T-cell (primary cell): Measurements from ENCODE around the gene MED12L. TPM values are rescaled to one million over a fixed set of nuclear protein-coding genes. Genes with fewer than 3 reads are reported as not detected.

Experiments
- ATAC-seq, 4 experiments: fragments of 200-7000 bp in 3 of 4; fragments of 150-1000 bp in 1 of 4; cut with Tn5 transposase; replicated peaks in 1 of 4; 1 replicate in 3 of 4; 2 replicates in 1 of 4; pipeline ENCODE4 v1.10.0; 2021; ENCODE audit warnings: moderate library complexity in 3 of 4, mild to moderate bottlenecking in 2 of 4, moderate number of reproducible peaks in 1 of 4
- CTCF ChIA-PET, 2 donors: fragments of 300-600 bp; sonication (Branson Sonifier 250); formaldehyde crosslinking; loops; one replicate each; lab custom pipeline; 2022; ENCODE audit warnings: antibody characterized with exemption in 2 of 2; lab: Charles Lee
- POLR2A ChIA-PET, 2 donors: fragments of 300-600 bp; sonication (Branson Sonifier 250); formaldehyde crosslinking; loops; one replicate each; lab custom pipeline; 2022; ENCODE audit warnings: antibody characterized with exemption in 2 of 2; lab: Charles Lee
- DNase-seq, 35 experiments: peaks; one replicate each; pipeline versions ENCODE4 v3.0.0 to v3.0.0-alpha.2; 2013 to 2023
- H3K27ac ChIP-seq: one replicate; pipeline ENCODE4 v1.5.1; 2013; ENCODE audit warnings: low read length
- H3K27me3 ChIP-seq, 2 experiments: replicated peaks in 1 of 2; 1 replicate in 1 of 2; 2 replicates in 1 of 2; pipeline versions ENCODE4 v1.6.1 to v1.7.0; 2013; ENCODE audit warnings: low read length in 1 of 2, mixed read lengths in 1 of 2; ENCODE audit not compliant: control insufficient read depth in 2 of 2, insufficient read depth in 2 of 2; ENCODE audit errors: extremely low read depth in 1 of 2
- H3K36me3 ChIP-seq, 2 donors: 1 replicate in 1 of 2; 2 replicates in 1 of 2; pipeline versions ENCODE4 v1.6.1 to v1.7.0; 2013; ENCODE audit warnings: low read length in 1 of 2; ENCODE audit not compliant: control insufficient read depth in 2 of 2, insufficient read depth in 1 of 2; ENCODE audit errors: extremely low read depth in 1 of 2
- H3K4me1 ChIP-seq, 2 experiments: 1 replicate in 1 of 2; 2 replicates in 1 of 2; pipeline versions ENCODE4 v1.6.1 to v1.7.0; 2013; ENCODE audit warnings: low read length in 2 of 2, mixed read lengths in 1 of 2; ENCODE audit not compliant: insufficient read depth in 2 of 2, control insufficient read depth in 1 of 2; ENCODE audit errors: extremely low read depth in 1 of 2
- H3K4me3 ChIP-seq, 2 donors: 1 replicate in 1 of 2; 2 replicates in 1 of 2; pipeline versions ENCODE4 v1.5.1 to v1.7.0; 2013; ENCODE audit warnings: mild to moderate bottlenecking in 2 of 2, low read length in 1 of 2, moderate library complexity in 1 of 2; ENCODE audit not compliant: control insufficient read depth in 1 of 2; ENCODE audit errors: extremely low read depth in 1 of 2
- H3K9me3 ChIP-seq: 2 replicates; pipeline ENCODE4 v1.7.0; 2013
- H3K27ac Mint-ChIP-seq, 2 donors: one replicate each; pipeline ENCODE4 v1.8.0; 2020 to 2021; ENCODE audit warnings: mild to moderate bottlenecking in 2 of 2, mixed read lengths in 2 of 2
- H3K27me3 Mint-ChIP-seq, 2 donors: one replicate each; pipeline ENCODE4 v1.8.0; 2021 to 2022; ENCODE audit warnings: mixed read lengths in 2 of 2
- H3K36me3 Mint-ChIP-seq: one replicate; pipeline ENCODE4 v1.8.0; 2021; ENCODE audit warnings: mixed read lengths
- H3K4me1 Mint-ChIP-seq, 3 donors: one replicate each; pipeline ENCODE4 v1.8.0; 2020 to 2022; ENCODE audit warnings: mixed read lengths in 3 of 3, mild to moderate bottlenecking in 1 of 3
- H3K4me3 Mint-ChIP-seq, 3 donors: one replicate each; pipeline ENCODE4 v1.8.0; 2020 to 2022; ENCODE audit warnings: mild to moderate bottlenecking in 3 of 3, mixed read lengths in 3 of 3, moderate library complexity in 3 of 3
- H3K9me3 Mint-ChIP-seq, 3 donors: one replicate each; pipeline ENCODE4 v1.8.0; 2020 to 2022; ENCODE audit warnings: mixed read lengths in 3 of 3
- WGBS: methylation state at CpG from one replicate; pipeline ENCODE4 v1.1.5; 2013; ENCODE audit warnings: missing lambda C conversion rate; ENCODE audit not compliant: insufficient coverage; 5-methylcytosine and 5-hydroxymethylcytosine counted together
- total RNA-seq, 35 experiments: library from RNA in 6 of 35; stranded (reverse) in 6 of 35; fragments of 120-200 nt in 1 of 35; gene quantifications; one replicate each; pipeline versions ENCODE4 v1.2.1 to v1.2.4 and lab custom pipeline; 2013 to 2026

Gene MED12L
- total RNA-seq, 5 donors from 2014 or later (not counting 1 experiment from before 2014, with no cell fraction given): 0.55 to 2.1 (median 0.66) TPM

- H3K4me3 ChIP-seq: no peak overlapping the region
- H3K4me1 Mint-ChIP-seq: no peaks in the 10 kb centered on the region
- H3K4me3 Mint-ChIP-seq: no peak overlapping the region
- no peak for DNase-seq
- peaks cover 0 to 9% (median 6%) of the 10 kb centered on the region in 3 donors for H3K9me3 Mint-ChIP-seq
- CTCF ChIA-PET: interaction anchor here (0.6 to 0.9 kb wide), 3 partner anchors 172 to 1422 kb away, joined by 3 to 8 read pairs (median 6); no protein-coding TSS in a partner anchor
- no peaks in the 10 kb centered on the region for H3K36me3 ChIP-seq
- no CpG with 5 or more reads among the region's 2 CpGs for WGBS
- POLR2A ChIA-PET: no interaction called here
- H3K27me3 Mint-ChIP-seq: peaks cover 26% of the 10 kb centered on the region in 2 donors
- no peak overlapping the region for H3K27ac Mint-ChIP-seq
- peaks cover 0 to 4% of the 10 kb centered on the region in 2 experiments for H3K27me3 ChIP-seq
- no peaks in the 10 kb centered on the region for H3K4me1 ChIP-seq
- H3K36me3 Mint-ChIP-seq: no peaks in the 10 kb centered on the region
- no peaks in the 10 kb centered on the region for H3K9me3 ChIP-seq
- ATAC-seq: no peak
- no peak overlapping the region for H3K27ac ChIP-seq
These were observed 11.3 kb downstream of the MED12L start for GRCh38 chr3:151096716-151097115.

DNA sequence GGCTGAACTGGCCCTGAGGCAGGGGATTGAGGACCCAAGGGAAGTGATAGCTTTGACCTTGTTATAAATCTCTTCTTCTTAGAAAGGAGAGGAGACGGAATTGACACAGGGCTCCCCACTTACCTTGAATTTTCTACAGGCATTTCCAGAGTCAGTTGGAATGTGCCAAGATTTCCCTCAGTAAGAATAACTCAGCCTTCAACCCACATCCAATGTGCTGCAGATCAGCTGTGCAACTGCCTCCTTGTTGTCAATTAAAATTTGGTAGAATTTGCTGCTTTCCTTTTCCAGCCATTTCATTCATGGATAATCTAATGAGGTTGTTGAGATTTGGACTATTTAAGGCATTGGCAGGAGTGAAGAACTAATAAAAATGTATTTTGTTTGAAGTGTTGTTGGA lies 14.6 kb downstream of the MED12L start:
- Histone ChIP-seq H3K36me3 (no peaks in the 10 kb centered on the region), H3K4me1 (no peaks in the 10 kb centered on the region), H3K9me3 (no peaks in the 10 kb centered on the region), H3K4me3 (no peak overlapping the region), H3K27ac (no peak overlapping the region), H3K27me3 (peaks cover 0 to 9% of the 10 kb centered on the region in 2 experiments)
- H3K9me3 Mint-ChIP-seq: peaks cover 0 to 9% (median 6%) of the 10 kb centered on the region in 3 donors
- peaks cover 27 to 29% of the 10 kb centered on the region in 2 donors for H3K27me3 Mint-ChIP-seq
- no peaks in the 10 kb centered on the region for H3K36me3 Mint-ChIP-seq
- ATAC-seq: no peak
- H3K4me3 Mint-ChIP-seq: no peak overlapping the region
- ChIA-PET CTCF (no interaction called here), POLR2A (no interaction called here)
- no peak for DNase-seq
- H3K27ac Mint-ChIP-seq: no peak overlapping the region
- no peaks in the 10 kb centered on the region for H3K4me1 Mint-ChIP-seq
- no CpG with 5 or more reads among the region's 1 CpG for WGBS

DNA sequence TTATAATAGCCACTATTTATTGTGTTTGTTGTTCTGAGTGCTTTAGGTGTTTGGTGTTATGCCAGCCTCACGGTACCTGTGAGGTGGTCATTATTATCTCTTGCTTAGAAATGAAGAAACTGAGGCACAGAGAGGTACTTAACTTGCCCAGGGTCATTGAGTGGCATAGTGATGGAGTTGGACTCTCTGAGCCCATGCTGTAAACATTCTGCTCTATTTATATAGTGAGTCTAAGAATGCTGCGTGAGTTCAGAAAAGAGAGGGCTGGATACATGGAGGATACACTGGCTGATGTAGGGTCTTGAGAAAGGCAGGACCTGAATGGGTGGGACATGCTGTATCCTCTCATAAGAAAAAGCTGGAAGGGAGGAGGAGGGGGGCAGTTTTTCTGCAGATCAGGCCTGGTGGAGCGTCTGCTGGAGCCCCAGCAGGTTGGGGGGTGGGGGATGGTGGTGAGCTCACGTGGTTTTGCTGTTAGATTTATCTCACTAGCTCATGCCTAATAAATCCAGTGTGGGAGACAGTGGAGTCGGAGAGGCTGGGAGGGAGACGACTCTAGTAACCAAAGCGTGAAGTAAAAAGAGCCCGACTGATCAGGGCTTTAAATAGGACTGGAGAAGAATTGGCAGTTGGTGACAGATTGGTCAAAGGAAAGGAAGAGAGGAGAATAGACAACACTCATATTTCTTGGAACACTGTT lies 16.0 kb downstream of the MED12L start:
- Histone ChIP-seq H3K4me1 (no peaks in the 10 kb centered on the region), H3K4me3 (no peak overlapping the region), H3K27me3 (peaks cover 0 to 9% of the 10 kb centered on the region in 2 experiments), H3K36me3 (no peaks in the 10 kb centered on the region), H3K9me3 (no peaks in the 10 kb centered on the region), H3K27ac (no peak overlapping the region)
- H3K9me3 Mint-ChIP-seq: peaks cover 0 to 9% (median 6%) of the 10 kb centered on the region in 3 donors
- no peak for ATAC-seq
- 61% methylated on average over 3 of the region's 8 CpGs for WGBS
- ChIA-PET CTCF (no interaction called here), POLR2A (interaction anchor here in 1 of 2 donors (0.6 kb wide), 1 partner anchor 699 kb away, joined by 3 read pairs; no protein-coding TSS in a partner anchor)
- no peak overlapping the region for H3K27ac Mint-ChIP-seq
- H3K27me3 Mint-ChIP-seq: peaks cover 25 to 27% of the 10 kb centered on the region in 2 donors
- no peak for DNase-seq
- no peaks in the 10 kb centered on the region for H3K4me1 Mint-ChIP-seq
- no peaks in the 10 kb centered on the region for H3K36me3 Mint-ChIP-seq
- no peak overlapping the region for H3K4me3 Mint-ChIP-seq

GRCh38 chr3:151106311-151106710 lies 20.8 kb downstream of the MED12L start:
- CTCF ChIA-PET: interaction anchor here in 1 of 2 donors (0.6 kb wide), 1 partner anchor 1024 kb away, joined by 4 read pairs; no protein-coding TSS in a partner anchor
- no peaks in the 10 kb centered on the region for H3K4me1 Mint-ChIP-seq
- peaks cover 0 to 12% of the 10 kb centered on the region in 2 experiments for H3K27me3 ChIP-seq
- H3K27ac ChIP-seq: no peak overlapping the region
- no peak overlapping the region for H3K4me3 ChIP-seq
- H3K36me3 ChIP-seq: no peaks in the 10 kb centered on the region
- no peaks in the 10 kb centered on the region for H3K9me3 ChIP-seq
- 100% methylated on average over 1 of the region's 2 CpGs for WGBS
- H3K27ac Mint-ChIP-seq: no peak overlapping the region
- H3K4me3 Mint-ChIP-seq: no peak overlapping the region
- H3K4me1 ChIP-seq: no peaks in the 10 kb centered on the region
- no peak for DNase-seq
- H3K36me3 Mint-ChIP-seq: no peaks in the 10 kb centered on the region
- H3K27me3 Mint-ChIP-seq: peaks cover 11 to 14% of the 10 kb centered on the region in 2 donors
- peaks cover 0 to 3% (median 2%) of the 10 kb centered on the region in 3 donors for H3K9me3 Mint-ChIP-seq
- ATAC-seq: no peak
- POLR2A ChIA-PET: interaction anchor here in 1 of 2 donors (0.6 kb wide), 1 partner anchor 170 kb away, joined by 3 read pairs; no protein-coding TSS in a partner anchor

DNA sequence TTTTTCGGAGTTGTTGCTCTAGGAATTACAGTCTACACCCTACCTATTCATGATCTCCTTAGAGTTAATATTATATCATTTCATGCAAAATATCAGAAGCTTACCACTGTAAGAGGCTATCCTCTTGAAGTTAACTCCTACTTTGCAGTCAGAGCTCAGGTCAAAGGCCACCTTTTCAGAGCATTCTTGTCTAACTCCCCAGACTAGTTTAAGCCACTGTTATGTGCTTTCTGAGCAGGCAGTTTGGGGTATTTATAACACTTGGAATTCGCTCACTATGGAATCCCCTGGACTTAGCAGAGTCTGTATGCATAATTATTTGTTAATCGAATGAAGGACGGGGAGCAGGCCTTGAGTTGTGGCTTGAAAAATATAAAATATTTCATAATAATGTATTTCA lies 21.7 kb downstream of the MED12L start:
- no peak overlapping the region for H3K4me3 ChIP-seq
- CTCF ChIA-PET: no interaction called here
- H3K4me3 Mint-ChIP-seq: no peak overlapping the region

GRCh38 chr3:151107701-151108100 lies 22.2 kb downstream of the MED12L start:
- H3K9me3 ChIP-seq: no peaks in the 10 kb centered on the region
- DNase-seq (no peak), ATAC-seq (no peak)
- H3K4me3 ChIP-seq: no peak overlapping the region
- no peaks in the 10 kb centered on the region for H3K4me1 ChIP-seq
- WGBS: 69% methylated on average over 4 of the region's 5 CpGs
- no peak overlapping the region for H3K27ac Mint-ChIP-seq
- H3K36me3 Mint-ChIP-seq: no peaks in the 10 kb centered on the region
- H3K4me1 Mint-ChIP-seq: no peaks in the 10 kb centered on the region
- peaks cover 0 to 11% of the 10 kb centered on the region in 2 experiments for H3K27me3 ChIP-seq
- H3K4me3 Mint-ChIP-seq: no peak overlapping the region
- H3K27me3 Mint-ChIP-seq: peaks cover 9 to 12% of the 10 kb centered on the region in 2 donors
- H3K36me3 ChIP-seq: no peaks in the 10 kb centered on the region
- CTCF ChIA-PET: no interaction called here
- POLR2A ChIA-PET: no interaction called here
- H3K9me3 Mint-ChIP-seq: peaks cover 0 to 3% (median 2%) of the 10 kb centered on the region in 3 donors
- no peak overlapping the region for H3K27ac ChIP-seq

More for the DNA sequence above, 21.7 kb downstream of the MED12L start:
- peaks cover 0 to 3% (median 2%) of the 10 kb centered on the region in 3 donors for H3K9me3 Mint-ChIP-seq
- H3K36me3 Mint-ChIP-seq: no peaks in the 10 kb centered on the region
- peaks cover 0 to 10% of the 10 kb centered on the region in 2 experiments for H3K27me3 ChIP-seq
- no peak overlapping the region for H3K27ac ChIP-seq
- 43% methylated on average over 1 of the region's 4 CpGs for WGBS
- no peaks in the 10 kb centered on the region for H3K36me3 ChIP-seq
- no peaks in the 10 kb centered on the region for H3K4me1 ChIP-seq
- DNase-seq: no peak
- H3K9me3 ChIP-seq: no peaks in the 10 kb centered on the region
- no peak for ATAC-seq
- no peak overlapping the region for H3K27ac Mint-ChIP-seq
- H3K27me3 Mint-ChIP-seq: peaks cover 9 to 15% of the 10 kb centered on the region in 2 donors
- POLR2A ChIA-PET: no interaction called here
- H3K4me1 Mint-ChIP-seq: no peaks in the 10 kb centered on the region
